Iris pigment epithelial cell (primary cell): Measurements from ENCODE around the gene RAMAC.
"Not testable (repeated sequence)": the region's sequence is repeated elsewhere in the genome, so short reads cannot be mapped to it uniquely, and the experiment has no call there.

Experiments
- DNase-seq: peaks from one replicate; pipeline ENCODE4 v3.0.0-alpha.2; 2011; ENCODE audit warnings: low read depth

The RAMAC gene

DNA sequence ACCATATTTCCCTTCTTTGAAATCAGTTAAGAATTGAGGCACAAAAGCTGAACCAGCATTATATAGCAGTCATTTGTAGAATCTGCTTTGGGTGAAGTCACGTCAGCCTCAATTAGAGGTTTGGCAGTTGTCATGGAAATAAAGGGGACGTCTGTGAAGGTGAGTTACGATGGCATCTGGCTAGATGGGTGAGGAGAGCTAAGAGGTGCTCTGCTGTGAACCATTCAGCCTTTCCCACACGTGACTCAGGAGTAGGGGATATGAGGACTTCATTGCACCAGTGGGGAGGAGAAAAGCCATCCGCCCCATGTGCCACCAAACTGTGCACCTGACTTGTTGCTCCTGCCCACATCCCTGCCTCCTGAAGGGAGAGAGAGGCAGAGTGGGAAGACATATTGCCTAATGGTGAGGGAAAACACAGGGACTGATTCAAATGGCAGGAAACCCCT lies 28.2 kb downstream of the RAMAC start:
- no peak for DNase-seq

- no peak for DNase-seq
These were observed 29.4 kb downstream of the RAMAC start for GRCh38 chr15:83015361-83015760.

GRCh38 chr15:83016906-83017305 lies 30.9 kb downstream of the RAMAC start:
- peak; percentile 18 for DNase-seq

DNA sequence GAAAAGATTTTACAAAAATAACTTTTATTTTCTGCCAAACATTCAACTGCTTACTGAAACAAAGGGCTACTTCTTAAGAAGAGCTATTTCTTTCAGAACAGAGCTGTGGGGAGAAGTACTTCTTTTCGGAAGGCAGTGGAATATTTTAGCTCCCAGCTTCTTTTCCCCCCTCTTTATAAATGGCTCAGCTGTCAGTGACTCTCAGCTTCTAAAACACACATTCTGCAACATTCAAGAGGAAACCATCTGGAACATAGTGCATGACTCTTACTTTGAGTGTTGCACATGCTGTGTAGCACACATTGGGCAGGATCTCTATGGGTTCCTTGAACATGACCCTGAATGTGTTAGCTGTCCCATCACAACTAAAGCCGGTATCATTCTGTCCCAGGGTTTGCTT lies 32.4 kb downstream of the RAMAC start:
- no peak for DNase-seq

DNA sequence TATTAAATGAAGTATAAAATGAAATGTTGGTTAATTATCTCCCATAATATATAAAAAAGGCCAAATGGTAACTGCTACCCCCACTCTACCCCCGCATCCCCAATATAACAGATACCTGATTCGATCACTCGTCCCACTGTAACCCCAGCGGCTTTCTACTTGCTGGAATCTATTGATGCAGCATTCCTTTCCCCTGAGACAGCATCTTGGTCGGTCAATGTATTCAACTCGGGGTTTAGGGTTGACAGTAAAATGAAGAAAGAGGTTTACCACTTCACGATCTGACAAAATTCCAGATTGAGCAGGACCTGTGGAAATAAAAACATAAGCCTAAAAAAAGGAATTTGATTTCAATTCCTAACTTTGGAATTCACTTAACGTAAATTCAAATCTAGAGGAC lies 44.0 kb downstream of the RAMAC start:
- DNase-seq, result peak; percentile 84

- not testable (repeated sequence) for DNase-seq
These were observed 45.2 kb downstream of the RAMAC start for GRCh38 chr15:83031234-83031633.

- DNase-seq, result no peak
These were observed 50.2 kb downstream of the RAMAC start for GRCh38 chr15:83036253-83036652.

GRCh38 chr15:83039206-83039605 lies 53.2 kb downstream of the RAMAC start:
- no peak for DNase-seq
